Measurements from ENCODE around the gene ATP6V0A4.

GRCh38 chr7:138828302-138828701 lies 30.3 kb upstream of the ATP6V0A4 start:
- TF ChIP-seq CTCF (IDR thresholded peaks at IDR 0.05 in 4 of 5, conservative IDR thresholded peaks at IDR 0.05 in 1 of 5) (no peak), POLR2A (IDR thresholded peaks at IDR 0.05) (no peak)
